Ishikawa (cell line): ENCODE data around the gene PLEKHA6.

Experiments used
- CEBPB ChIP-seq: IDR thresholded peaks from 2 replicates; pipeline ENCODE4 v1.6.1; 2012
- EGR1 ChIP-seq: IDR thresholded peaks from 2 replicates; pipeline ENCODE4 v1.6.1; 2012
- EP300 ChIP-seq: IDR thresholded peaks from 2 replicates; pipeline ENCODE4 v1.6.1; 2012; ENCODE audit warnings: borderline replicate concordance
- FOXM1 ChIP-seq: IDR thresholded peaks from 2 replicates; pipeline ENCODE4 v1.6.1; 2012; ENCODE audit warnings: low read depth, borderline replicate concordance
- NFIC ChIP-seq: IDR thresholded peaks from 2 replicates; pipeline ENCODE4 v1.6.1; 2012
- RAD21 ChIP-seq: IDR thresholded peaks from 2 replicates; pipeline ENCODE4 v1.6.1; 2012; ENCODE audit warnings: low read depth
- TAF1 ChIP-seq: IDR thresholded peaks from 2 replicates; pipeline ENCODE4 v1.6.1; 2012; ENCODE audit warnings: low read depth, mild to moderate bottlenecking
- ZBTB7A ChIP-seq: IDR thresholded peaks from 2 replicates; pipeline ENCODE4 v1.6.1; 2012; ENCODE audit warnings: low read depth
- TF ChIP-seq, protein P1 (sequence below): IDR thresholded peaks from 2 replicates; pipeline ENCODE4 v1.6.1; 2012
- TF ChIP-seq, protein P2 (sequence below): IDR thresholded peaks from 2 replicates; pipeline ENCODE4 v1.6.1; 2012

DNA sequence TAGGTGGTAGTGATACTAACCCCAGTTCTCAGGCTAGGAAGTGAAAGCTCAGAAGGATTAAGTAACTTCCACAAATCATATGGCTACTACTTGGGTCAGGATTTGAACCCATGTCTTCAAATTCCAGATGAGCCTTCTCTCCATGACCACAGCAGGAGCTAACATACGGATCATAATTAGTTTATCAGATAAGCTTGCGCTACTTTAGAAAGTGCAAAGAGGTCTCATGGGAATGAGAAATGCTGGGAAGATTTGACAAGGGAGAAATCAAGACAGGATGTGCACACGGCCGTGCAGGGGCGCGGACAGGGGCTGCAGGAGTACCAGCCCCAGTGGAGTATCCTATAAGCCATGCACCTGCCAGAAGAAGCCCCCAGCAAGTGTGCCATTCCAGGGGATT lies 5.2 kb downstream of the PLEKHA6 start:
- TF ChIP-seq, protein P1, sequence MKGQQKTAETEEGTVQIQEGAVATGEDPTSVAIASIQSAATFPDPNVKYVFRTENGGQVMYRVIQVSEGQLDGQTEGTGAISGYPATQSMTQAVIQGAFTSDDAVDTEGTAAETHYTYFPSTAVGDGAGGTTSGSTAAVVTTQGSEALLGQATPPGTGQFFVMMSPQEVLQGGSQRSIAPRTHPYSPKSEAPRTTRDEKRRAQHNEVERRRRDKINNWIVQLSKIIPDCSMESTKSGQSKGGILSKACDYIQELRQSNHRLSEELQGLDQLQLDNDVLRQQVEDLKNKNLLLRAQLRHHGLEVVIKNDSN = no peak
- TF ChIP-seq FOXM1 (no peak), CEBPB (no peak), ZBTB7A (no peak), TAF1 (no peak), EGR1 (no peak), EP300 (no peak), NFIC (no peak), RAD21 (no peak)
- TF ChIP-seq, protein P2, sequence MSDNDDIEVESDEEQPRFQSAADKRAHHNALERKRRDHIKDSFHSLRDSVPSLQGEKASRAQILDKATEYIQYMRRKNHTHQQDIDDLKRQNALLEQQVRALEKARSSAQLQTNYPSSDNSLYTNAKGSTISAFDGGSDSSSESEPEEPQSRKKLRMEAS = no peak
